MM.1S (cell line): ENCODE results near the gene ADAM15.

Experiments used
- DNase-seq: peaks from one replicate; pipeline ENCODE4 v3.0.0-alpha.2; 2015
- H2AFZ ChIP-seq: fragments of 300-600 bp; sonication (generic); 2 replicates; pipeline ENCODE4 v1.6.0; 2016; ENCODE audit warnings: antibody characterized with exemption, low read length
- H3F3A ChIP-seq: fragments of 300-600 bp; sonication (generic); 2 replicates; pipeline ENCODE4 v1.6.1; 2016; ENCODE audit warnings: mild to moderate bottlenecking, antibody characterized with exemption, low read length, moderate library complexity, mixed read lengths; ENCODE audit not compliant: insufficient read depth
- H3K27ac ChIP-seq: fragments of 300-600 bp; sonication (generic); 2 replicates; pipeline ENCODE4 v1.5.1; 2016; ENCODE audit warnings: mild to moderate bottlenecking, low read length
- H3K27me3 ChIP-seq: fragments of 300-600 bp; sonication (generic); replicated peaks from 2 replicates; pipeline ENCODE4 v1.6.0; 2016; ENCODE audit warnings: low read length; ENCODE audit not compliant: insufficient read depth
- H3K36me3 ChIP-seq: fragments of 300-600 bp; sonication (generic); replicated peaks from 2 replicates; pipeline ENCODE4 v1.6.1; 2016; ENCODE audit warnings: mild to moderate bottlenecking, low read length, mixed read lengths; ENCODE audit not compliant: insufficient read depth
- H3K4me1 ChIP-seq: fragments of 300-600 bp; sonication (generic); 2 replicates; pipeline ENCODE4 v1.6.1; 2016; ENCODE audit warnings: low read length, mixed read lengths
- H3K4me2 ChIP-seq: fragments of 300-600 bp; sonication (generic); 2 replicates; pipeline ENCODE4 v1.6.0; 2016; ENCODE audit warnings: low read depth, low read length
- H3K4me3 ChIP-seq: fragments of 300-600 bp; sonication (generic); 2 replicates; pipeline ENCODE4 v1.5.1; 2016; ENCODE audit warnings: low read length, mixed read lengths
- H3K79me2 ChIP-seq: fragments of 300-600 bp; sonication (generic); 2 replicates; pipeline ENCODE4 v1.6.1; 2016; ENCODE audit warnings: mixed run types, low read length, mixed read lengths
- H3K9ac ChIP-seq: fragments of 300-600 bp; sonication (generic); 2 replicates; pipeline ENCODE4 v1.6.1; 2016; ENCODE audit warnings: low read length, mixed read lengths
- H3K9me2 ChIP-seq: fragments of 300-600 bp; sonication (generic); replicated peaks from 2 replicates; pipeline ENCODE4 v1.6.1; 2016; ENCODE audit warnings: mild to moderate bottlenecking, low read length, mixed read lengths; ENCODE audit not compliant: insufficient read depth
- H3K9me3 ChIP-seq: fragments of 300-600 bp; sonication (generic); replicated peaks from 2 replicates; pipeline ENCODE4 v1.6.1; 2016; ENCODE audit warnings: mild to moderate bottlenecking, low read length, mixed read lengths; ENCODE audit not compliant: insufficient read depth
- H4K20me1 ChIP-seq: fragments of 300-600 bp; sonication (generic); 2 replicates; pipeline ENCODE4 v1.6.1; 2016; ENCODE audit warnings: mild to moderate bottlenecking, low read length, moderate library complexity, mixed read lengths; ENCODE audit not compliant: insufficient read depth
- EZH2 ChIP-seq: fragments of 300-600 bp; sonication (generic); optimal IDR thresholded peaks from 2 replicates; pipeline ENCODE3; 2017; ENCODE audit warnings: low read depth, mild to moderate bottlenecking, antibody characterized with exemption, low read length, mixed read lengths
- EZH2phosphoT487 ChIP-seq: fragments of 300-600 bp; sonication (generic); IDR thresholded peaks from 2 replicates; pipeline ENCODE4 v1.6.1; 2018; ENCODE audit warnings: antibody characterized with exemption, low read length
- TF ChIP-seq, protein P1 (sequence below): fragments of 300-600 bp; sonication (generic); IDR thresholded peaks from 2 replicates; pipeline ENCODE4 v1.5.1; 2016; ENCODE audit warnings: antibody characterized with exemption, low read length, mixed read lengths

Gene ADAM15

DNA sequence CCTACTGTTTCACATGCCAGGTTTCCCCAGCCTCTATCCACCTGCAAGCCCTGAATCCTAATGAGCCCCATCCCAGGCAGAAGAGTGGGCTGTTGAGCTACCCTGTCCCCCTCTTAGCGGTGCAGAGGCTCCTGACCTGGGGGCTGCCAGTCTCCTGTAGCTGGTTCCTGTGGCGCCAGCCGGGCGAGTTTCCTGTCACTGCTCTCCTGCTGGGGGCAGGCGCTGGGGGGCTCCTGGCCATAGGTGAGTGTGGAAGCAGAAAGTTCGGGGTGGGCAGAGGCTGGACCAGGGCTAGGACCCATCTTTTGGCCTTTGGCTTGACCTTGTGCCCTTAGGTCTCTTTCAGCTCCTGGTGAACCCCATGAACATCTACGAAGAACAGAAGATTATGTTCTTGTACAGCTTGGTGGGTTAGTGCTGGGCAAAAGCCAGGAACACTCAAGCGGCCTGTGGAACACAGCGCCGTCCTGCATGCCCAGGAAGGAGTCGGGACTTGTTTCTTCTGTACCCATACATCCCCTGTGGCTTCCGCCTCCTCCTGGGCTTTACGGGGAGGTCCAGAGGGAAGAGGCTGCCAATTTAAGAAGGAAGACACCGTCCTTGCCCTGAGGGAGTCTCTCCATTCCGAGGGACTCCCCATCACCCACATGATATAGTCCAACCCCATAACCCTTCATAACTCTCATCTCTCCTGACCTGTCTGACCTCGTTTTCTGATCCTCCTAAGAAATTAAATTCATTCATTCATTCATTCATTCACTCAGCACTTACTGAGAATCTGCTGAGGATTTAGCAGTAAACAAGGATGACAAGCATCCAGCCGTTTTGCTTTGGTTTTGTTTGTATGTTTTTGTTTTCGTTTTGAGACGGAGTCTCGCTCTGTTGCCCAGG lies 16.6 kb upstream of the ADAM15 start:
- Histone ChIP-seq H4K20me1 (no peaks in the 10 kb centered on the region), H3K27me3 (0 out of 2 replicates have a peak, but pooled peaks cover 8% of the 10 kb centered on the region), H3K4me3 (no peak overlapping the region), H3K4me1 (peaks cover 16% of the 10 kb centered on the region), H2AFZ (no peak overlapping the region), H3K9ac (no peak overlapping the region), H3K27ac (no peak overlapping the region), H3K4me2 (no peak overlapping the region), H3K9me3 (no peaks in the 10 kb centered on the region), H3K36me3 (no peaks in the 10 kb centered on the region), H3F3A (peaks cover 10% of the 10 kb centered on the region), H3K79me2 (no peaks in the 10 kb centered on the region), H3K9me2 (no peaks in the 10 kb centered on the region)
- TF ChIP-seq EZH2phosphoT487 (no peak), EZH2 (no peak)
- TF ChIP-seq, protein P1, sequence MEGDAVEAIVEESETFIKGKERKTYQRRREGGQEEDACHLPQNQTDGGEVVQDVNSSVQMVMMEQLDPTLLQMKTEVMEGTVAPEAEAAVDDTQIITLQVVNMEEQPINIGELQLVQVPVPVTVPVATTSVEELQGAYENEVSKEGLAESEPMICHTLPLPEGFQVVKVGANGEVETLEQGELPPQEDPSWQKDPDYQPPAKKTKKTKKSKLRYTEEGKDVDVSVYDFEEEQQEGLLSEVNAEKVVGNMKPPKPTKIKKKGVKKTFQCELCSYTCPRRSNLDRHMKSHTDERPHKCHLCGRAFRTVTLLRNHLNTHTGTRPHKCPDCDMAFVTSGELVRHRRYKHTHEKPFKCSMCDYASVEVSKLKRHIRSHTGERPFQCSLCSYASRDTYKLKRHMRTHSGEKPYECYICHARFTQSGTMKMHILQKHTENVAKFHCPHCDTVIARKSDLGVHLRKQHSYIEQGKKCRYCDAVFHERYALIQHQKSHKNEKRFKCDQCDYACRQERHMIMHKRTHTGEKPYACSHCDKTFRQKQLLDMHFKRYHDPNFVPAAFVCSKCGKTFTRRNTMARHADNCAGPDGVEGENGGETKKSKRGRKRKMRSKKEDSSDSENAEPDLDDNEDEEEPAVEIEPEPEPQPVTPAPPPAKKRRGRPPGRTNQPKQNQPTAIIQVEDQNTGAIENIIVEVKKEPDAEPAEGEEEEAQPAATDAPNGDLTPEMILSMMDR, result no peak
- no peak for DNase-seq

DNA sequence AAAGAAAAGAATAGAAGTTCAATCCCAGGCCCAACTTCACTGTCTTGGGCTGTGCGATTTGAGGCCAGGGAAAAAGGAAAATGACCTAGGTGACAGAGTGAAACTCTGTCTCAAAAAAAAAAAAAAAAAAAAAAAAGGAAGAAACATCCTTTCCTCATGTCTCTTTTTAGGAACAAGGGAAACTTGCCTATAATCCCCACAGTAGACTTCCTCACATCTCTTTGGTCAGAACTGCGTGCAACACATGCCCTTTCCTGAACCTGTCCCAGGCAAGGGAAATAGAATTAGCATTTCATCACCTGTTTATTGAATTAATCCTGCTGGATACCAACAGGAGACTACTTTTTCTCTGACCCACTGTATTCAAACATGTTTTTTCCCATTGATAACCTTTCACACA lies 15.2 kb upstream of the ADAM15 start:
- H3K27me3 ChIP-seq, result 0 out of 2 replicates have a peak, but pooled peaks cover 8% of the 10 kb centered on the region
- TF ChIP-seq EZH2 (no peak), EZH2phosphoT487 (no peak)
- TF ChIP-seq, protein P1, result no peak
- no peaks in the 10 kb centered on the region for H4K20me1 ChIP-seq
- H3K27ac ChIP-seq, result no peak overlapping the region
- H3K9me3 ChIP-seq, result no peaks in the 10 kb centered on the region
- H3K4me3 ChIP-seq, result no peak overlapping the region
- H3K79me2 ChIP-seq, result no peaks in the 10 kb centered on the region
- no peak overlapping the region for H2AFZ ChIP-seq
- no peaks in the 10 kb centered on the region for H3K36me3 ChIP-seq
- H3K9me2 ChIP-seq, result no peaks in the 10 kb centered on the region
- peaks cover 16% of the 10 kb centered on the region for H3K4me1 ChIP-seq
- H3K4me2 ChIP-seq, result no peak overlapping the region
- no peak overlapping the region for H3K9ac ChIP-seq
- no peak for DNase-seq
- peaks cover 10% of the 10 kb centered on the region for H3F3A ChIP-seq

DNA sequence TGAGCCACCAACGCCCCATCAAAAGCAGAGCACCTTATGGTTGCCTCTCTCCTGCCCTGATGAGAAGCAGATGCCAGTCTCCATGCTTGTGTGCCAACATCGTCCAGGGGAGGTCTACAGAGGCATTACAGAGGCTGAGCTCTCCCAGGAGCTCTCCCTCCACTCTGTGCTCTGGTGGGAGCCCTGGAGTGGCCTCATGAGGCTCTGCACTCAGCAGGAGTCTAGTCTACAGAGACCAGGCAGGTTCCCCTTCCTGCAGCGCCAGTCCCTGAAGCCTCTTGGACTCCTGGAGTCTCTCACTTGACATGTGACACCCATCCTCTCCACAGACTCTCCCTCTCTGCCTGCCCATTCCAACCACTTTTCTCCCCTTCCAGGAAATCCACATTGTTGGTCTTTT lies 14.1 kb upstream of the ADAM15 start:
- Histone ChIP-seq H3K27ac (no peak overlapping the region), H2AFZ (no peak overlapping the region), H3K4me2 (no peak overlapping the region), H3K27me3 (0 out of 2 replicates have a peak, but pooled peaks cover 5% of the 10 kb centered on the region), H3K36me3 (no peaks in the 10 kb centered on the region), H3K4me3 (no peak overlapping the region), H4K20me1 (no peaks in the 10 kb centered on the region), H3K9me2 (no peaks in the 10 kb centered on the region), H3K9me3 (no peaks in the 10 kb centered on the region), H3K9ac (no peak overlapping the region), H3F3A (peaks cover 10% of the 10 kb centered on the region), H3K79me2 (no peaks in the 10 kb centered on the region), H3K4me1 (peaks cover 16% of the 10 kb centered on the region)
- no peak for DNase-seq
- TF ChIP-seq EZH2phosphoT487 (no peak), EZH2 (no peak)
- TF ChIP-seq, protein P1, result no peak
